Measurements from ENCODE around the gene SERP2. TPM values are rescaled to one million over a fixed set of nuclear protein-coding genes. Genes with fewer than 3 reads are reported as not detected.

SERP2 gene
- total and polyA plus RNA-seq, 9 of the 15 experiments (the other 6 are each of a cell fraction or from before 2014, with no cell fraction given), result 0.13 TPM; not detected in 8

DNA sequence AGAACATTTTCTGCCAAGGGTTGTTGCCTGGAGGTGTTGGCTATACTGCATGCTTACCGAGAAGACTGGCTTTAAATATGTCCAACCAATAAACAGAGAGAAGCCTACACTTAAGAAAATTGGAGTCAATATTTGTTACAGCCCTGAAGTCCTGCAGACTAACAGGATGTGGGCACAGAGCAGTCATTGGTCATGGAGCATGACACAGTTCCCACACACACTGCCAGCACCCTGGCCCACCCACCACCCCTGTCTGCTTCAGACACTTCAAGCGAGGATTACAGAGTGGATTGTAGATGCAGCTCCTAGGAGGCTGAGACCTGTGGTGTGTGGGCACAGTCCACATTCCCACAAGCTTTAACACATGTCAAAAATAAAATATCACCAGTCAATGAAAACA, 21.0 kb upstream of the SERP2 start:
- no peak for DNase-seq (ENCODE audit: extremely low read depth in 1 of 4, low spot score in 3 of 4)
- H3K79me2 ChIP-seq (ENCODE audit: control insufficient read depth, insufficient read depth, low read length), result no peaks in the 10 kb centered on the region
- ChIA-PET CTCF (ENCODE audit: low intra/inter-chr PET ratio) (no interaction called here), POLR2A (interaction anchor here (0.5 kb wide), 1 partner anchor 308 kb away, joined by 4 read pairs; no protein-coding TSS in a partner anchor)
- H4K20me1 ChIP-seq (replicated peaks; ENCODE audit: control insufficient read depth, insufficient read depth, low read length), result no peaks in the 10 kb centered on the region
- H3K36me3 ChIP-seq (ENCODE audit: control insufficient read depth, insufficient read depth, low read length), result no peaks in the 10 kb centered on the region
- no TSS peak for BruUV-seq (replicated peaks)
- H3K4me2 ChIP-seq (ENCODE audit: insufficient read depth, low read length), result no peak overlapping the region
- WGBS (ENCODE audit: insufficient coverage, low coverage, missing lambda C conversion rate), result 46% methylated on average over 2 of the region's 2 CpGs
- H3K9ac ChIP-seq (ENCODE audit: insufficient read depth in 1 of 2, low read depth in 2 of 2, low read length in 2 of 2), result no peak overlapping the region
- H2AFZ ChIP-seq (ENCODE audit: low read depth, low read length), result no peak overlapping the region
- in situ Hi-C loops (cut with MboI) (no loop called here), intact Hi-C loops (cut with micrococcal nuclease) (no loop called here)
- H3K27me3 ChIP-seq (ENCODE audit: control insufficient read depth in 2 of 2, insufficient read depth in 2 of 2, low read length in 2 of 2), result no peaks in the 10 kb centered on the region
- H3K9me3 ChIP-seq (replicated peaks; ENCODE audit: control insufficient read depth, insufficient read depth, low read depth, low read length), result no peaks in the 10 kb centered on the region
- no peak overlapping the region for H3K4me3 ChIP-seq
- H3K27ac ChIP-seq (ENCODE audit: extremely low read depth, low read depth, low read length), result no peak overlapping the region
- no peak for FAIRE-seq
- no peak for TF ChIP-seq JUNB (CRISPR knock-in tag; conservative IDR thresholded peaks at IDR 0.05)
- TF ChIP-seq ZNF431 (CRISPR knock-in tag; IDR thresholded peaks at IDR 0.05), result no peak
- TF ChIP-seq NFE2 (IDR thresholded peaks at IDR 0.05; ENCODE audit: low read depth), result no peak
- TF ChIP-seq ETV1 (tag; conservative IDR thresholded peaks at IDR 0.05; ENCODE audit: low read depth), result no peak
- no peak for TF ChIP-seq PHTF2 (CRISPR knock-in tag; IDR thresholded peaks at IDR 0.05)
- no peak for TF ChIP-seq MIER1 (IDR thresholded peaks at IDR 0.05; ENCODE audit: low read depth)
- TF ChIP-seq MYC (IDR thresholded peaks at IDR 0.05; ENCODE audit: low read depth, low read length), result no peak
- TF ChIP-seq MYC (CRISPR knock-in tag; IDR thresholded peaks at IDR 0.05; ENCODE audit: borderline replicate concordance, low read depth), result no peak
- no peak for TF ChIP-seq HDAC1 (IDR thresholded peaks at IDR 0.05)
- no peak for TF ChIP-seq XRCC3 (IDR thresholded peaks at IDR 0.05)
- no peak for TF ChIP-seq ZNF282 (CRISPR knock-in tag; IDR thresholded peaks at IDR 0.05)
- TF ChIP-seq MBD2 (IDR thresholded peaks at IDR 0.05; ENCODE audit: borderline replicate concordance, low read depth), result no peak
- TF ChIP-seq ZNF354B (CRISPR knock-in tag; IDR thresholded peaks at IDR 0.05), result no peak
- H3K4me1 ChIP-seq (replicated peaks in 1 of 2; ENCODE audit: control insufficient read depth in 2 of 2, insufficient read depth in 2 of 2, low read length in 2 of 2), result peaks cover 0 to 3% of the 10 kb centered on the region in 2 experiments; a peak in 3 of 5 replicates
- no peaks in the 10 kb centered on the region for H3K9me1 ChIP-seq (ENCODE audit: control insufficient read depth, insufficient read depth, low read length)
- ATAC-seq, result no peak

All from K562 (cell line).